ENCODE data around the gene ZNF668. TPM values are rescaled to one million over a fixed set of nuclear protein-coding genes. Genes with fewer than 3 reads are reported as not detected.

The ZNF668 gene
- total and polyA plus RNA-seq, 2 of the 13 experiments (the other 11 are each of a cell fraction or from before 2014, with no cell fraction given), result 3.8 to 9.8 TPM

DNA sequence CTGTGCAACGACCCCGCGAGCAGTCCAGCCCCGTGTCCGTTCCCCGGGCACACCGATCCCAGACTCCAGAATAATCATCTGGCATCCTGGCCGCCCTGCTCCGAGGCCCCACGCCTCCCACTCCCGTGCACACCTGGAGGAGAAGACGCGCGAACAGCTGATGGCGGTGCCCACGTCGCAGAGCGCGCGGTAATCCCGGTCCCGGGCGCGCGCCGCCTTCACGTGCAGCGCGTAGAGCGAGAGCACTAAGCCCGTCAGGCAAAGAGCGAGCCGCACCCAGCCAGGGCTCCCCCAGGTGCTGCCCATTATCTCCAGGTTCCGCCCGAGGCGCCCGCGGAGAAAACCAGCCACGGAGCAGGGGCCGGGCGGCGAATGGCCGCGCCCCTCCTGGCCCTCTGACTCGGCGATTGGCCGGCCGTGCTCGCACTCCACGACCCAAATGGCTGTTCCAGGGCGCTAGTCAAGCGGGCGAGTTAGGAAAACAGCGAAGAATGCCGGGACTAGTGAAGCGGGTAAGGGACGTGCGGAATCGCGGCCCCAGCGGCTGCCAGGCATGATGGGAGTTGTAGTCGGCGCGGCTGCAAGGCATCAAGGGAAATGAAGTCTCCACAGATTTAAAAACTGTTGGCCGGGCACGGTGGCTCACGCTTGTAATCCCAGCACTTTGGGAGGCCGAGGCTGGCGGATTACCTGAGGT is 20.5 kb upstream of the ZNF668 start, which contains the start of gene VKORC1 (continued):
- peak; percentile 87 for TF ChIP-seq CREM (IDR thresholded peaks at IDR 0.05)
- TF ChIP-seq CREM (CRISPR knock-in tag; IDR thresholded peaks at IDR 0.05), result no peak
- TF ChIP-seq, protein P1, sequence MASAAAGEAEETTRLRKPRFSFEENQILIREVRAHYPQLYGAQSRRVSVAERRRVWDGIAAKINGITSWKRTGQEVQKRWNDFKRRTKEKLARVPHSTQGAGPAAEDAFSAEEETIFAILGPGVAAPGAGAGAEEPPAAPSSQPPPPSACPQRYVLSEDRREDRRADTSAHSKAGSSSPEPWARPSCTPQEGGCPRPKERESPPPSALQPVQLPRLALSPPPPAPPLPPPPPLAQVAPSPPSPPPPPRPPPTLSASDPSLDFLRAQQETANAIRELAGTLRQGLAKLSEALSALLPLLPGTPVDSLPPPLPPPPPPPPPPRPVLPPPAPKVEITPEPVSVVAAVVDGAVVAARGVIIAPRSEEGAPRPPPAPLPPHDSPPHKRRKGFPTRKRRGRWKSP (CRISPR knock-in tag; IDR thresholded peaks at IDR 0.05), result peak; percentile 81; the same call in 1 of the 2 replicates
- TF ChIP-seq, protein P2, sequence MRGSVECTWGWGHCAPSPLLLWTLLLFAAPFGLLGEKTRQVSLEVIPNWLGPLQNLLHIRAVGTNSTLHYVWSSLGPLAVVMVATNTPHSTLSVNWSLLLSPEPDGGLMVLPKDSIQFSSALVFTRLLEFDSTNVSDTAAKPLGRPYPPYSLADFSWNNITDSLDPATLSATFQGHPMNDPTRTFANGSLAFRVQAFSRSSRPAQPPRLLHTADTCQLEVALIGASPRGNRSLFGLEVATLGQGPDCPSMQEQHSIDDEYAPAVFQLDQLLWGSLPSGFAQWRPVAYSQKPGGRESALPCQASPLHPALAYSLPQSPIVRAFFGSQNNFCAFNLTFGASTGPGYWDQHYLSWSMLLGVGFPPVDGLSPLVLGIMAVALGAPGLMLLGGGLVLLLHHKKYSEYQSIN (CRISPR knock-in tag; IDR thresholded peaks at IDR 0.05; ENCODE audit: borderline replicate concordance), result no peak
- TF ChIP-seq NFYB (CRISPR knock-in tag; IDR thresholded peaks at IDR 0.05), result peak; percentile 86
- TF ChIP-seq PCBP2 (optimal IDR thresholded peaks at IDR 0.05; ENCODE audit: low read depth, low read length, poor library complexity, severe bottlenecking), result no peak
- no peak for TF ChIP-seq SRF (IDR thresholded peaks at IDR 0.05; ENCODE audit: low read depth, low read length)
- no peak for TF ChIP-seq ZNF703 (CRISPR knock-in tag; IDR thresholded peaks at IDR 0.05; ENCODE audit: borderline replicate concordance)
- TF ChIP-seq NRL (CRISPR knock-in tag; IDR thresholded peaks at IDR 0.05; ENCODE audit: borderline replicate concordance), result peak; percentile 73; the same call in 1 of the 2 replicates
- TF ChIP-seq ZNF431 (CRISPR knock-in tag; IDR thresholded peaks at IDR 0.05; ENCODE audit: borderline replicate concordance, low read depth), result peak; percentile 80
- peak; percentile 96 for TF ChIP-seq IRF2 (CRISPR knock-in tag; IDR thresholded peaks at IDR 0.05)
- no peak for TF ChIP-seq ZZZ3 (CRISPR knock-in tag; IDR thresholded peaks at IDR 0.05; ENCODE audit: borderline replicate concordance)
- TF ChIP-seq ZNF326 (CRISPR knock-in tag; IDR thresholded peaks at IDR 0.05; ENCODE audit: borderline replicate concordance), result peak; percentile 14; the same call in 1 of the 2 replicates
- TF ChIP-seq TGIF2 (CRISPR knock-in tag; IDR thresholded peaks at IDR 0.05), result peak; percentile 66; the same call in 1 of the 2 replicates
- TF ChIP-seq, protein P3, sequence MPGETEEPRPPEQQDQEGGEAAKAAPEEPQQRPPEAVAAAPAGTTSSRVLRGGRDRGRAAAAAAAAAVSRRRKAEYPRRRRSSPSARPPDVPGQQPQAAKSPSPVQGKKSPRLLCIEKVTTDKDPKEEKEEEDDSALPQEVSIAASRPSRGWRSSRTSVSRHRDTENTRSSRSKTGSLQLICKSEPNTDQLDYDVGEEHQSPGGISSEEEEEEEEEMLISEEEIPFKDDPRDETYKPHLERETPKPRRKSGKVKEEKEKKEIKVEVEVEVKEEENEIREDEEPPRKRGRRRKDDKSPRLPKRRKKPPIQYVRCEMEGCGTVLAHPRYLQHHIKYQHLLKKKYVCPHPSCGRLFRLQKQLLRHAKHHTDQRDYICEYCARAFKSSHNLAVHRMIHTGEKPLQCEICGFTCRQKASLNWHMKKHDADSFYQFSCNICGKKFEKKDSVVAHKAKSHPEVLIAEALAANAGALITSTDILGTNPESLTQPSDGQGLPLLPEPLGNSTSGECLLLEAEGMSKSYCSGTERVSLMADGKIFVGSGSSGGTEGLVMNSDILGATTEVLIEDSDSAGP (CRISPR knock-in tag; IDR thresholded peaks at IDR 0.05; ENCODE audit: borderline replicate concordance), result peak; percentile 89
- no peak for TF ChIP-seq ZNF251 (CRISPR knock-in tag; IDR thresholded peaks at IDR 0.05)
- TF ChIP-seq, protein P4, sequence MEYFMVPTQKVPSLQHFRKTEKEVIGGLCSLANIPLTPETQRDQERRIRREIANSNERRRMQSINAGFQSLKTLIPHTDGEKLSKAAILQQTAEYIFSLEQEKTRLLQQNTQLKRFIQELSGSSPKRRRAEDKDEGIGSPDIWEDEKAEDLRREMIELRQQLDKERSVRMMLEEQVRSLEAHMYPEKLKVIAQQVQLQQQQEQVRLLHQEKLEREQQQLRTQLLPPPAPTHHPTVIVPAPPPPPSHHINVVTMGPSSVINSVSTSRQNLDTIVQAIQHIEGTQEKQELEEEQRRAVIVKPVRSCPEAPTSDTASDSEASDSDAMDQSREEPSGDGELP (IDR thresholded peaks at IDR 0.05; ENCODE audit: borderline replicate concordance, low read depth), result peak; percentile 84
- peak; percentile 78 for TF ChIP-seq HDAC2 (CRISPR knock-in tag; IDR thresholded peaks at IDR 0.05)
- TF ChIP-seq ZNF777 (CRISPR knock-in tag; IDR thresholded peaks at IDR 0.05), result peak; percentile 59
- no peak for TF ChIP-seq ZNF20 (CRISPR knock-in tag; IDR thresholded peaks at IDR 0.05)
- peak; percentile 91 for TF ChIP-seq GABPB1 (CRISPR knock-in tag; IDR thresholded peaks at IDR 0.05)
- no peak for TF ChIP-seq ZNF660 (CRISPR knock-in tag; IDR thresholded peaks at IDR 0.05; ENCODE audit: borderline replicate concordance, low read depth)
- peak; percentile 47 for TF ChIP-seq ASH2L (IDR thresholded peaks at IDR 0.05; ENCODE audit: insufficient read length, low read depth, low read length)
- TF ChIP-seq FOSL2 (CRISPR knock-in tag; IDR thresholded peaks at IDR 0.05), result peak; percentile 56; the same call in 1 of the 2 replicates

Data from HepG2 (cell line).